GM19043 (cell line): Measurements from ENCODE around the gene FAM47A.

Experiments used
- ATAC-seq: cut with Tn5 transposase; IDR thresholded peaks from one replicate; pipeline ENCODE4 v1.9.1; 2021; ENCODE audit warnings: low read depth; ENCODE audit not compliant: unreplicated experiment

The FAM47A gene

DNA sequence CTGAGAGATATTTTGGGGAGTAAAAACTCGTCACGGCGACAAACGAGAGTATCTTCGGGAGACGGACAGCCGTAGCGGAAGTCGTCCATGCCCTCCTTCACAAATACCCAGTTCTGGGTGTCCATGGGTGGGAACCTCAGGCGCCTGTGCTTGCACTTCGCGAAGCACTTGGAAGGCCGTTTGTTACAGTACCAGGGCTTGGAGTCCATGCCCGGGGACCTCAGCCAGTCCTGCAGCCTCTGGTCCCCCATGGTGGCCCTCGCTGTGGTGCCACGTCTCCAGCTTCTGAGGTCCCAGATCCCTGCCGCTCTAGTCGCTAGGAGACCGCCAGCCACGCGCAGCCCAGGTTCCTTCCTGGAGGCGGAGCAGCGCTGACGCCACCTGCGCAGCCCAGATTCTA, at the start of gene FAM47A:
Gene FAM47A, minus strand, starts transcription at position 287 of the 400 bp plus-strand sequence. Its CDS starts 36 bp downstream, at position 251.
- ATAC-seq, result no peak

DNA sequence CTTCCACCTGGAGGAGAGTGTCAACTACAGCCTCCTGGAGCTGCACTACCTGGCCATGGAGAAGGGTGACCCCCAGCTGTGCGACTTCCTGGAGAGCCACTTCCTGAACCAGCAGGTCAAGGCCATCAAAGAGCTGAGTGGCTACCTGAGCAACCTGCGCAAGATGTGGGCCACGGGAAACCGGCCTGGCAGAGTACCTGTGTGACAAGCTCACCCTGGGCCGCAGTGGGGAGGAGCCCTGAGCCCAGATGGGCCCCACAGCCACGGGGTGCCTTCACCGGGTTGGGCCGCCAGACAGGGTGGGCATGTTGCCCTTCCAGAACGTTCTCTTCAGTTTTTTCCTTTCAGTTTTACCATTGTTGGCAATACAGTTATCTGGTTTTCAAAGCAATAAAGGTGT, 15.2 kb upstream of the FAM47A start:
- no peak for ATAC-seq

DNA sequence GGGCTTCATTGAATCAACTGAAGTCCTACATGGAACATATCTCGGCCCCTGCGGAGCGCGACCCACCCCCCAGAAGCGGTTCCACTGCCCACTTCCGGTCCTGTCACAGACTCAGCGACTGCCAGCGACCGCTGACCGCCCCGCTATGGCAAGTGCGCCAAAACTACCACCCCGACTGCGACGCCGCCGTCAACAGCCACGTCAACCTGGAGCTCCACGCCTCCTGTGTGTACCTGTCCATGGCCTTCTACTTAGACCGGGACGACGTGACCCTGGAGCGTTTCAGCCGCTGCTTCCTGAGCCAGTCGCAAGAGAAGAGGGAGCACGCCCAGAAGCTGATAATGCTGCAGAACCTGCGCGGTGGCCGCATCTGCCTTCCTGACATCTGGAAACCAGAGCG, 14.8 kb upstream of the FAM47A start:
- no peak for ATAC-seq

DNA sequence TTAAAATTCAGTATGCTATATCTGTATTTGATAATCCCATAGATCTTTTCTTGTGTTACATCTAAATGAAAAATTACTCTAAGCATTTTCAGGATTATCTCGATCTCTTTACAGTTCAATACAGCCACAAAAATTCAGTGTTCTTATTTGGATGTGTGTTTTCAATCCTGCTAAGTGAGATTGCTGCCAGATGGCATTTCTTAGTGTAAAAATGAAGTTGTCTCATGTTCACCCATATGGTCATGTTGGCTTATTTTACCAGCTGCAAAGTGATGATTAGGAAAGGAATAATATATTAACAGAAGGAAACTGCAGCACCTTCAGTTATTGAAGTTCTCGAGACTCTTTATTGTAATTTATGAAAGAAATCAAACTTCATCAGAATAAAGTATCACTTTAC, 12.1 kb upstream of the FAM47A start:
- ATAC-seq, result no peak

DNA sequence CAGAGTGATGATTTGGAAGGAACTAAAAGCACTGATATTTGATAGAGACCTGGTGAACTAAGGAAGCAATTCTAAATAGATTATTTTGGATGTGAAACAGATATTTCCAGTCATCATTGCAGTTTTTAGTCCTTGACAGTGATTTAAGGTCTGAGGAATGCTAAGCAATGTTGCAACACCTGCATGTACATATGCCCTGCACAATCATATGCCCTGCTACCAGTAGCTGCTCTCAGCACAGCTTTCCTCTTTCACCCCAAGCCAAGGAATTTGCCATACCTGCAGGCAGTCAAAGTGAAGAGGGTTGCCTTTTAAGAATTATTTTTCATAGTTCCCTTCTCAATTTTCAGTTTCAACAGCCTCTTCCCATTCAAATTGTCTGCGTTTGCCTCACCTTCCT, 8.7 kb upstream of the FAM47A start:
- ATAC-seq, result no peak

DNA sequence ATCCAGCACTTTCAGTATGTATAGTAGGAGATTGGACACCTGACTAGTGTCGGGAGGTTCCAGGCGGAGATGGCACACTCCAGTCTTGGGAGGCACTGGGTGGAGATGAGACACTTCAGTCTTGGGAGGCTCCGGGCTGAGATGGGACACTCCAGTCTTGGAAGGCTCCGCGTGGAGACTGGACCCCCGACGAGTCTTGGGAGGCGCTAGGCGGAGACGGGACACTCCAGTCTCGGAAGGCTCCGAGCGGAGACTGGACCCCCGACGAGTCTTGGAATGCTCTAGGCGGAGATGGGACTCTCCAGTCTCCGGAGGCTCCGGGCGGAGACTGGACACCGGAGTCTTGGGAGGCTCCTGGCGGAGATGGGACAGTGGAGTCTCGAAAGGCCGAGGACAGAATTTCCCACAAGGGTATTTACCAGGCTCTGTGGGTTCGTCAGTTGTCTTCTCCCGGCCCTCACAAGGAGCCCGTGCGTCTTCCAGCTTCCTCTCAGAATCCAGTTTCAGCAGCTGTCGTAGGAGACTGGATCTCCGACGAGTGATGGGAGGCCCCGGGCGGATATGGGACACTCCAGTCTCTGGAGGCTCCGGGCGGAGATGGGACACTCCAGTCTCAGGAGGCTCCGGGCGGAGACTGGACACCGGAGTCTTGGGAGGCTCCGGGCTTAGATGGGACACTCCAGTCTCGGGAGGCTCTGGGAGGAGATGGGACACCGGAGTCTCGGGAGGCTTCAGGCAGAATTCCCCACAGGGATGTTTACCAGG, 952 bp downstream of the FAM47A start:
- no peak for ATAC-seq

DNA sequence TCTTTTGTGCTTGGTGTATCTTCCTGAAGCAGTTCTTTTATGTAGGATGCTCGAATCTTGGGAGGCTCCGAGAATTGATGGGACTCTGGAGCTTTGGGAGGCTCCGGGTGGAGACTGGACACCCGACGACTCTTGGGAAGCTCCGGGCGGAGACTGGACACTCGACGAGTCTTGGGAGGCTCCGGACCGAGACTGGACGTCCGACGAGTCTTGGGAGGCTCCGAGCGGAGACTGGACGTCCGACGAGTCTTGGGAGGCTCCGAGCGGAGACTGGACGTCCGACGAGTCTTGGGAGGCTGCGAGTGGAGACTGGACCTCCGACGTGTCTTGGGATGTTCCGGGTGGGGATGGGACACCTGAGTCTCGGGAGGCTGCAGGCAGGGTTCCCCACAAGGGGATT, 1.6 kb downstream of the FAM47A start:
- ATAC-seq, result no peak

DNA sequence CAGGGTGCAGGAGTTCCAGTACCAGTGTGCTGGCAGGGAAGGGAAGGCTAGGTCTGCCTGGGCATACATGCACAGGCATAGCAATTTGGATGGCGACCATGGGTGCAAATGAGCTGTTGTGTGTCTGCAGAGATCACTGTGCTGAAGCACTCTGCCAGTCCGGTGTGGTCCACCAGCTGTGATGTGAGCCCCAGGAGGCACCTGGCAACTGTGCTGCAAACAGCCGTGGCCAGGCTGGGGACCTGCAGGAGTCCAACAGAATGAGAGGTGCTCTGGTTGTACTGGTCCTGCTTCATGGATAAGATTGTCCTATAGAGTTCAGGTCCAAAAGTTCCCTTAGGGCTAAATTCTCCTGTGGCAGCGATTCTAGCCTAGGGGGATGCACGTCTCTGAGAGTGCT, 6.1 kb downstream of the FAM47A start:
- no peak for ATAC-seq

DNA sequence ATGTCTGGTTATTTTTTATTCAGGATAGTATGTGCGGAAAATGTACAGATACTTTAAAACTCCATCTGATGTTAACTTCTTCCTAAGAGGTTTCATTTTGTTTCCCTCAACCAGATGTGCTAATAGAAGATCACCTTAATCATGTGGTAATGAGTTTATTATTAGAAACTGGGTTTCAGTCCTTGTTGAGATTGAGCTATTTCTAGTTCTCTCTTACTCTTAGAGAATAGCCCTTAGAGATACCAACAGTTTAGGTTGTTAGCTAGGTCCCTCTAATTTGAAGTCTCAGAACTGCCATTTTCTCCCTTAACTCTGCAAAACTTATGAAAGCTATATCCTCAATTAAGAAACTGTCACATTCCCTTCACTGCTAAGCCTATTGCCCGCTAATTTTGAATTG, 13.0 kb downstream of the FAM47A start:
- no peak for ATAC-seq

DNA sequence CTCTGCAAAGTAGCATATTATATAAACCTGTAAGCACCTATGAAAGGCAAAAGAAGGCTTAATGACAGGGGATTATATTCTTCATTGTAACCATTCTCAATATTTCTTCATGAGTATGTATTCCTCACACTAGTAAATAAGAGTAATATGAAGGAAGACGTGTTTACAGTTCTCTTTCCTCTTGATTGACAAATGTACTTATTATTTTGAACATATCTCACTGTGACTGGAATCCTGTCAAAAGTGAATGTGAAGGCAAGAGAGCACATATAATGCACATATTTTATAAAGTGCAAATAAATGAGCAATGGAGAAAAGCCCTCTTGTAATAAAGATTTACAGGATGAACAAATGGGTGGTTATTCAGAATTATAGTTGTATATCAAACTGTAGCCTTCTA, 19.7 kb downstream of the FAM47A start:
- ATAC-seq, result no peak
